Mucosa of stomach (tissue), 1 donor: ENCODE measurements around the gene ERICH3.
"Not testable (repeated sequence)": the region's sequence is repeated elsewhere in the genome, so short reads cannot be mapped to it uniquely, and the experiment has no call there.

ENCODE experiments used
- H3K27me3 ChIP-seq: one replicate; pipeline ENCODE4 v1.7.0; 2013; ENCODE audit warnings: mild to moderate bottlenecking, low read length; ENCODE audit not compliant: control insufficient read depth, insufficient read depth
- H3K36me3 ChIP-seq: one replicate; pipeline ENCODE4 v1.7.0; 2013; ENCODE audit warnings: low read length; ENCODE audit not compliant: control insufficient read depth, insufficient read depth
- H3K4me1 ChIP-seq: one replicate; pipeline ENCODE4 v1.7.0; 2013; ENCODE audit warnings: mild to moderate bottlenecking, low read length; ENCODE audit not compliant: control insufficient read depth, insufficient read depth
- H3K4me3 ChIP-seq: one replicate; pipeline ENCODE4 v1.7.0; 2013; ENCODE audit warnings: low read length
- H3K9ac ChIP-seq: one replicate; pipeline ENCODE4 v1.7.0; 2013; ENCODE audit warnings: mild to moderate bottlenecking, low read length, moderate library complexity
- H3K9me3 ChIP-seq: one replicate; pipeline ENCODE4 v1.7.0; 2013; ENCODE audit warnings: mild to moderate bottlenecking, low read length, moderate library complexity; ENCODE audit not compliant: control insufficient read depth
- donor health status: Pancreatic carcinoma.

The ERICH3 gene

DNA sequence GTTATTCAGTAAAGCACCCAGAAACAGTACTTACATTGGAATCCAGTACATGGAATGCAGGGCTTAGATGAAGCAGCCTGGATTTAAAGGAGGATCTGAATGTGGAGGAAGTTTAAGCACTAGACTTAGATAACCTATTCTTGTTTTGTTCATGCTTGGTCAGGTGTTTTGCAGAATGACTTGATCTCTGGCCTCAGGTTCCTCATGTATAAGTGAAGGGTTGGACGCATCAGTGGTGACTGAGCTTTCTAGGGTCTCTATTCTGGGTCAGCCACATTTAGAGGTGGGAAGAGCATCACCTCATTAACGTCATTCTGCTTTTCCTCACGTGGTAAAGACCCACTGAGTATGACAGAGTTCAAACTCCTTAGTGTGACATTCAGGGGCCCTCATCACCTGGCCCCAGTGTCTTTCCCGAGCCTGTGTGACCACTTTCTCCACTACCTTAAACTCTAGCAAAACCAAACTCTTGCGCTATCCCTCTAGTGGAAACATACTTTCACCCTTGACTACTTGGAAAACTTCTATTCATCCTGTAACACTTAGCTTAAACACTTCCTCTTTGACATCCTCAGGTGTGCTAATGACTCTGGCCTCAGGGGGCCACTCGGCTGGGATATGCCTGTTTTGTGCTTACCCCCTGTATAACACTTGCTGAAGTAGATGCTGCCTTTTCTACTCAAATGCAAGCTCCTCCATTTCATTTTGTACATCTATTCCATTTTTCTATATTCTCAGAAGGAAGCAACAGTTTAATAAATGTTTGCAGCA is 871 bp upstream of the ERICH3 start:
- no peak overlapping the region for H3K4me3 ChIP-seq

DNA sequence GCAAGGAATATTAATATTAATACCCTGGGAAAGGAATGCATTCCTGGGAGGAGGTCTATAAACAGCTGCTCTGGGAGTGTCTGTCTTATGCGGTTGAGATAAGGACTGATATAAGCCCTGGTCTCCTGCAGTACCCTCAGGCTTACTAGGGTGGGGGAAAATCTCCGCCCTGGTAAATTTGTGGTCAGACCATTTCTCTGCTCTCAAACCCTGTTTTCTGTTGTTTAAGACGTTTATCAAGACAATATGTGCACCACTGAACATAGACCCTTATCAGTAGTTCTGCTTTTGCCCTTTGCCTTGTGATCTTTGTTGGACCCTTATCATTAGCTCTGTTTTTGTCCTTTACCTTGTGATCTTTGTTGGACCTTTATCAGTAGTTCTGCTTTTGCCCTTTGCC is 2.7 kb downstream of the ERICH3 start:
- H3K4me1 ChIP-seq, H3K27me3 ChIP-seq, H3K36me3 ChIP-seq, H3K4me3 ChIP-seq, H3K9ac ChIP-seq, H3K9me3 ChIP-seq: not testable (repeated sequence)

More for the DNA sequence above, 871 bp upstream of the ERICH3 start:
- H3K9ac ChIP-seq = no peak overlapping the region
- no peaks in the 10 kb centered on the region for H3K36me3 ChIP-seq
- peaks cover 6% of the 10 kb centered on the region for H3K4me1 ChIP-seq
- H3K9me3 ChIP-seq = no peaks in the 10 kb centered on the region
- no peaks in the 10 kb centered on the region for H3K27me3 ChIP-seq

DNA sequence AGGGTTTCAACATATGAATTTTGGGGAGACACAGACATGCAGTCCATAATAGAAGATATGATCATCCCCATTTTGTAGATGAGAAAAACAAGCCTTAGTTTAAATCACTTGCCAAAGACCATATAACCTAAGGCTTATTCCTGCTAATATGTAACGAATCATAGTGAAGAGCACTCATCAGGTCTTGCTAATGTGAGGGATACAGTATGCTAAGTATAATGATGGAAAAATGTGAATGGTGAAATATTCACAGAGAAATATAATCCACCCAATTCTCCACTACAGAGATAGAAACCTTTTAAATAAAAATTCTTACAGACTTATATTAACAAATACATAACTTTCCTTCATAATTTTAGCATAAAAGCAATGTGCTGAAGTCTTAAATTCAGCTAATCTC is 18.9 kb downstream of the ERICH3 start:
- Histone ChIP-seq H3K4me1 (no peaks in the 10 kb centered on the region), H3K9ac (no peak overlapping the region), H3K36me3 (no peaks in the 10 kb centered on the region), H3K9me3 (no peaks in the 10 kb centered on the region), H3K27me3 (no peaks in the 10 kb centered on the region), H3K4me3 (no peak overlapping the region)

DNA sequence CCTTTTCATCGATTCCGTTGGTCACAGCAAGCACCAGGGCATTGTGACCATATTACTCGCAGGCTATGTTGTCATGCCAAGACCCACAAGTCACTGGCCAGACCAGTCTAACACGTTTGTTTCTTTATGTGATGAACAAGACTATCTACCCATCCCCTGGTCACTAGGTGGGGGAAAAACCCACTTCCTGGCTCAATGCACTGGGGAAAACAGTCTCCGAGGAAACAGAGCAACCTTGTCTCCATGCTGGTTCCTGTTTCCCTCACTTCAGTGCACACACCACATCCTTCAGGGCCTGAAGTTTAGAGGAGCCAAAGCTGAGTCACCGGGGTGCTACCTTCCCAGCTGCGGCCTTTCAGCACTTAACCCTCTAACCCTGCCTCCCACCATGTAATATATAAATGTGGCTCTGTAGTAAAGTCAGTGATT is 20.9 kb downstream of the ERICH3 start:
- Histone ChIP-seq H3K9ac (no peak overlapping the region), H3K36me3 (no peaks in the 10 kb centered on the region), H3K27me3 (no peaks in the 10 kb centered on the region), H3K4me1 (no peaks in the 10 kb centered on the region), H3K9me3 (no peaks in the 10 kb centered on the region), H3K4me3 (no peak overlapping the region)

DNA sequence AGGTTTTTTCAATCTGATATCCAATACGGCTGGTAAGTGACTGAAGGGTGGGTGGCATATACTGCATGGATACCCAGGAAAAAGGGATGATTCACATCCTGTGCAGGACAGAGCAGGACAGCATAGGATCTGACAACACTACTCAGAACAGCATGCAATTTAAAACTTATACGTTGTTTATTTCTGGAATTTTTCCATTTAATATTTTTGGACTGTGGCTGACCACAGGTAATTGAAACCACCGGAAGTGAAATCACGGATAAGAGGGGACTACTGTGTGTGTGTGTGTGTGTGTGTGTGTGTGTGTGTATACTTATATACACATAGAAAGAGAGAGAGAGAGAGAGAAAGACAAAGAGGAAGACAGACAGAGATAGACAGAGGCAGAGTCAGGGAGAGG is 23.0 kb downstream of the ERICH3 start:
- Histone ChIP-seq H3K9me3 (no peaks in the 10 kb centered on the region), H3K27me3 (no peaks in the 10 kb centered on the region), H3K4me3 (no peak overlapping the region), H3K4me1 (no peaks in the 10 kb centered on the region), H3K9ac (no peak overlapping the region), H3K36me3 (no peaks in the 10 kb centered on the region)

DNA sequence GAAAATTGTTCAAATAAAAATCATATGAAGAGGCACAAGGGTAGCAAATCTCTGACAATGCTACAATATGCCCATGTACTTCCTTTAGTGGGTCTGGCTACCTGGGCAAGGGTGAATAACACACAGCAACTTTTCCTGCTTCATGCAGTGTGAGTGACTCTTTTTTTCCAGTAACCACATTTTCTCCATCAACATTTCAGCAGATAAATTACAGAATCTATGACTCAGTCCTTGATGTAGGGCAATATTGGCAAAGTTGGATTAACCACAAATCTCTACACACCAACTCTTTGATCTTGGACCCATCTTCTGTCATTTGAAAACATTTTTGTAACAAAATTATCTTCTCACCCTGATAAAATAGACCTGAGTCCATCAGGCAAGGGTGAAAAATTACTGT is 31.7 kb downstream of the ERICH3 start:
- no peaks in the 10 kb centered on the region for H3K27me3 ChIP-seq
- H3K9me3 ChIP-seq = no peaks in the 10 kb centered on the region
- H3K4me3 ChIP-seq = no peak overlapping the region
- no peak overlapping the region for H3K9ac ChIP-seq
- no peaks in the 10 kb centered on the region for H3K4me1 ChIP-seq
- no peaks in the 10 kb centered on the region for H3K36me3 ChIP-seq

DNA sequence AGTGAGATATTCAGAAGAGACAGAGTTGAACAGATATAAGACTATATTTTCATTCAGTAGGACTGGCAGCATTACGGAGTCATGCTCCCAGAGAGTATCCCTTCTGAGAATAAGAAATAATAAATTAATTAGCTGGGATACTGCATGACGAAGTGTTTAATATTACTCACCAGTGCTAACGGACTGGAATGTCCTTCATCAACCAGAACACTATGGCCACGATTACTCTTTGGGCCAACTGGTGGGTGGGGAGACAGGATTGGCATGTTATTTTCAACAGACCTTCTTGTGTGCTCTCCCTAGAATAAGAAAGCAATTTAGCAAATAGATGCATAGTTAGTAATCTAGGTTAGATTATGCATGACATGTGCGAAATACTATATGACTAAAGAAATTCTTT is 32.4 kb downstream of the ERICH3 start:
- Histone ChIP-seq H3K9me3 (no peaks in the 10 kb centered on the region), H3K36me3 (no peaks in the 10 kb centered on the region), H3K27me3 (no peaks in the 10 kb centered on the region), H3K9ac (no peak overlapping the region), H3K4me3 (no peak overlapping the region), H3K4me1 (no peaks in the 10 kb centered on the region)

DNA sequence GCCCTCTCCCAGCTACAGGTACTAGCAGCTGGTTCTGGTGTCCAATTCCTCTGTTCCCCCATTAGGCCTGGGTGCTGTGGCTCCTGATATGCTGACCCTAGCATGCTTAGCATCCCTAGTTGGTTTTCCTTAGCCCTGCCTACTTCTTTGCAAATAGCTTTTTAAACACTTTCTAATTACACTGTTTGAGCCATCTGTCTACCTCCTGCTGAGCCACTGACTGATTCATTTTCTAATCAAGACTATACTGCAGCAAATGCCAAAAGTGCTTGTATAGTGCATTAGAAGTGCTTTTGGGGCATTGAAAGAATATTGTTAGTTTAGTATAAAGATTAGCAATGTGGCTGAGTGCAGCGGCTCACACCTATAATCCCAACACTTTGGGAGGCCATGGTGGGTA is 36.3 kb downstream of the ERICH3 start:
- Histone ChIP-seq H3K9ac (no peak overlapping the region), H3K4me1 (no peaks in the 10 kb centered on the region), H3K4me3 (no peak overlapping the region), H3K36me3 (no peaks in the 10 kb centered on the region), H3K27me3 (no peaks in the 10 kb centered on the region), H3K9me3 (no peaks in the 10 kb centered on the region)

DNA sequence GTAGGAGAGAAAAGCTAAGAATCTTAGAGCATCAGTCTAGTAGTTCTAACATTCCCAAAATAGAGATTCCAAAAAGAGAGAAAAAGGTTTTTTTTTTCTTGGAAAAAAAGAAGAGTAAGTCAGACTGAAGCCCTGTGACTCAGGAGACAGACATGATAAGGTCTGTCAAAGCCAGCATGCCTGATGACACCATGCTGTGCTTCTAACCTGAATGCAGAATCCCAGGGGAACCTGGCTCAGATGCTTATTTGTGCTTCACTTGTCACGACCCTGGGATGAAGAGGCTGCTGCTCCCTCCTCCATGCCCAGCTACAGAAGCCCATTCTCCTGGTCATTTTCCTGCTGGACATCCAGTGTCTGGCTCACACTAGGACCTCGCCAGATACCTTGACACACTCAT is 44.3 kb downstream of the ERICH3 start:
- Histone ChIP-seq H3K4me1 (no peaks in the 10 kb centered on the region), H3K9me3 (no peaks in the 10 kb centered on the region), H3K9ac (no peak overlapping the region), H3K4me3 (no peak overlapping the region), H3K27me3 (no peaks in the 10 kb centered on the region), H3K36me3 (no peaks in the 10 kb centered on the region)

DNA sequence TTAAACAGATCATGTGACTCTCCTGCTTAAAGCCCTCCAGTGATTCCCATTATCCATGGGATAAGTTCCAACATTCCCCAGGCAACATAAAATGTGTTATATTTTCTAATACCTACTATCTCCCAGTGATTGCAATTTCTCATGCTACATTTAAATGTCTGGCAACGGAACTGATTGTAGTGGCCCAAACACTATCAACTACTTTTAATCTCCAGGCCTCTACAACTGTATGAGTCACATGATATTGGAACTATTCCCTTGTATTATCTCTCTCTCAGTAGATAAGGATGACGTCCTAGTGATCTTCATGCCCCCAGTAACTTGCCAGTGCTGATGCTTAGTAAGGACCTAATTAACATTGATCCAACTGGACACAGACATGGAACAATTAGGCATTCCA is 49.9 kb downstream of the ERICH3 start:
- Histone ChIP-seq H3K36me3 (no peaks in the 10 kb centered on the region), H3K9me3 (no peaks in the 10 kb centered on the region), H3K27me3 (no peaks in the 10 kb centered on the region), H3K4me1 (no peaks in the 10 kb centered on the region), H3K4me3 (no peak overlapping the region), H3K9ac (no peak overlapping the region)

DNA sequence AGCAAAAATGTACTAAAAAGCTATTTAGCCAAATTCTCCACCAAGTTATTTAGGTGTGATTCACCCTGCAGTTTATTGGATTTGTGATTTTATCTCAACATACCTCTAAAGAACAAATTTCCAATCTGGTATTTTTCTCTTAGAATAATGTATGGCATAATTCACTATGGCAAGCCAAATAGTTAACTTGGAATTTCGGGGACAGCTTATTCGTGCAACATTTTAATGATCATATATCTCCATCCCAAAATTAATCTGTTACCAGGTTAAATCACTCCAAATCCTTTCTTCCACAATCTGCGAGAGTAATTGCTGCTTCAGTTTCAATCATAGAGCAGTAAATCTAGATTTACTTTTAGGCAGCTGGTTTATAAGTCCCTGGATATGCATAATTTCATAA is 53.4 kb downstream of the ERICH3 start:
- Histone ChIP-seq H3K4me3 (no peak overlapping the region), H3K4me1 (no peaks in the 10 kb centered on the region), H3K36me3 (no peaks in the 10 kb centered on the region), H3K9me3 (no peaks in the 10 kb centered on the region), H3K27me3 (no peaks in the 10 kb centered on the region), H3K9ac (no peak overlapping the region)

DNA sequence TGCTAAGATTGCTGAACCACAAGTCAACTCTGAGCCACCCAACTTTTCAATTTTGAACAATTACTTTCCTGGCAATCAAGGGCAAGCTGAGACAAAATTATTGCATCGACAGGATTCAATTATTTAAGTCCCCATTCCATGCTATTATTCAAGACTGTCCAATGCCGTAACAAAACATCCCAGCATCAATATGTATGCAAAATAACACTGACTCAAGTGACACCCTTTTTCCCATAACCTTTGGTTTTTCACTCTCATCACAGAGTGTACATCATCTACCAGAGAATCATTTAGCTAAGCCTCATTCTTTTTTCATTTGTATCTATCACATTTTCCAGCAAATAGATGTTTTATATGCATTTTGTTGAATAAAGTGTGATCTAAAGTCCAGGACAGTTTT is 54.6 kb downstream of the ERICH3 start:
- Histone ChIP-seq H3K36me3 (no peaks in the 10 kb centered on the region), H3K4me1 (no peaks in the 10 kb centered on the region), H3K27me3 (no peaks in the 10 kb centered on the region), H3K4me3 (no peak overlapping the region), H3K9ac (no peak overlapping the region), H3K9me3 (no peaks in the 10 kb centered on the region)

DNA sequence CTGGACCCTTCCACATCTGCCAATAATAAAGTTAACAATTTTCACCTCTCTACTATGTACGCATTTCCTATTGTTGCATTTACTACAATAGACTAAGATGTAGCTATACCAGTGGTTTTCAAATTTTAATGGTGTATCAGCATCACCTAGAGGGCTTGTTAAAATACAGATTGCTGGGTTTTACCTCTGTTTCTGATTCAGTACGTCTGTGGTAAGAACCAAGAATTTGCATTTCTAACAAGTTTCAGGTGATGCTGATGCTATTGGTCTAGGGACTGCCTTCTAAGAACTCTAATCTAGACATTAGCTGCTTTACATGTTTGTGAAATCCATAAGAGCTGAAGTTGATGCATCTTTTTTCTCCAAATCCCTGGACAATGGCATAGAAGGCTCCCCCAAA is 59.7 kb downstream of the ERICH3 start:
- no peak overlapping the region for H3K4me3 ChIP-seq
- H3K36me3 ChIP-seq = no peaks in the 10 kb centered on the region
- no peaks in the 10 kb centered on the region for H3K9me3 ChIP-seq
- H3K9ac ChIP-seq = no peak overlapping the region
- no peaks in the 10 kb centered on the region for H3K27me3 ChIP-seq
- H3K4me1 ChIP-seq = no peaks in the 10 kb centered on the region
